ENCODE measurements around the gene ITGB4. TPM values are rescaled to one million over a fixed set of nuclear protein-coding genes. Genes with fewer than 3 reads are reported as not detected.
A peak's percentile ranks its signal among the peaks of the same experiment; 100 is the strongest.

The ITGB4 gene
- total and polyA plus RNA-seq, 9 of the 15 experiments (the other 6 are each of a cell fraction or from before 2014, with no cell fraction given) = 0.05 to 2.8 (median 0.76) TPM; not detected in 3

DNA sequence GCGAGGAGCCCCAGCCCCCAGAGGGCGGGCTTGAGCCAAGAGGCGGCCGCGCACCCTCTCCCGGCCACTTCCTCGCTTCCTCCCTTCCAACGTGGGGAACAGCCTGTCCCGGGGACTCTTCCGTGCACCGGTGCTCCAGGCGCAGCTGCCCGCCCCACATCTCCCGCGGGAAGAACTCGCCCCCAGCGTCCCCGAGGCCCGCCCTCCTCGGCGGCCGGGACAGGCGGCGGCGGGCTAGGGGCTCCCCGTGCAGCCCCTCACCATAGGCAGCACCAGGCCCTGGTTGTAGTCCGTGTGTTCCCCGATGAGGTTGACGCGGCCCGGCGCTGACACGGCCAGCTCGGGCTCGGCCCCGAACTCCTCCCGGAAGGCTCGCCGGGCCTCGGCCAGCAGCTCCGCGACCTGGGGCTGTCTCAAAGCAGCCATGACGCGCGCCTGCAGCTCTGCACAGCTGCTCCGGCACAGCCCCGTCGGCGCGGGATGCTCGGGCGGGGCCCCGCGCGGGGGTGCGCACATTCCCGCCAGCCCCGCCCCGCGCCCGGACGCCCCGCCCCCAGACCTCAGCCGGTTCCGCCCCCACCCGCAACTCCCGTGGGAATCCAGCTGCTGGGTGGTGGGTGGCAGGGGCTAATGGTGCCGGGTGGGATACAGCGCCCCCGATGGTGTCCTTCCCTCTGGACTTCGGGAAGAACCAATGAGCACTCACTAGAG lies 43.6 kb downstream of the ITGB4 start, which contains the start of gene GALK1:
Gene GALK1, minus strand, starts transcription at position 482 of the 711 bp plus-strand sequence. Its CDS starts 56 bp downstream, at position 426.
- Histone ChIP-seq H3K4me2 (ENCODE audit: insufficient read depth, low read length) (peak within 1 kb of the TSS; percentile 85), H3K79me2 (ENCODE audit: control insufficient read depth, insufficient read depth, low read length) (no peaks in the 10 kb centered on the region), H3K4me3 (peak within 1 kb of the TSS; percentile 74), H3K27me3 (ENCODE audit: control insufficient read depth in 2 of 2, insufficient read depth in 2 of 2, low read length in 2 of 2) (no peaks in the 10 kb centered on the region), H4K20me1 (replicated peaks; ENCODE audit: control insufficient read depth, insufficient read depth, low read length) (no peaks in the 10 kb centered on the region), H3K4me1 (replicated peaks in 1 of 2; ENCODE audit: control insufficient read depth in 2 of 2, insufficient read depth in 2 of 2, low read length in 2 of 2) (peaks cover 12 to 38% of the 10 kb centered on the region in 2 experiments), H3K27ac (ENCODE audit: extremely low read depth, low read depth, low read length) (peak within 1 kb of the TSS; percentile 59), H3K36me3 (ENCODE audit: control insufficient read depth, insufficient read depth, low read length) (no peaks in the 10 kb centered on the region), H2AFZ (ENCODE audit: low read depth, low read length) (peak within 1 kb of the TSS; percentile 92), H3K9me1 (ENCODE audit: control insufficient read depth, insufficient read depth, low read length) (peaks cover 4% of the 10 kb centered on the region), H3K9ac (ENCODE audit: insufficient read depth in 1 of 2, low read depth in 2 of 2, low read length in 2 of 2) (peak within 1 kb of the TSS; percentile 88 to 92), H3K9me3 (replicated peaks; ENCODE audit: control insufficient read depth, insufficient read depth, low read depth, low read length) (no peaks in the 10 kb centered on the region)
- CTCF ChIA-PET (ENCODE audit: low intra/inter-chr PET ratio) = interaction anchor here (1.0 to 1.9 kb wide), 4 partner anchors 63 to 240 kb away, joined by 3 to 5 read pairs (median 4); partner anchors contain the start of gene MRPL38
- POLR2A ChIA-PET = interaction anchor here (0.6 to 14.7 kb wide), 12 partner anchors 10 to 152 kb away, joined by 3 to 464 read pairs (median 3); partner anchors contain the start of gene WBP2
- FAIRE-seq (no peak), ATAC-seq (peak; percentile 95), DNase-seq (ENCODE audit: extremely low read depth in 1 of 4, low spot score in 3 of 4) (peak; percentile 85 to 92 (median 90))
- BruUV-seq (replicated peaks) = TSS peak; percentile 54
- in situ Hi-C loops (cut with MboI) (no loop called here), intact Hi-C loops (cut with micrococcal nuclease) (loop anchor here (5.0 kb wide), 1 partner anchor 82 kb away; no protein-coding TSS in a partner anchor)
- under 1% methylated on average over 29 of the region's 71 CpGs for WGBS (ENCODE audit: insufficient coverage, low coverage, missing lambda C conversion rate)
- TF ChIP-seq ILF3 (IDR thresholded peaks at IDR 0.05; ENCODE audit: borderline replicate concordance) (no peak), FOXK1 (CRISPR knock-in tag; IDR thresholded peaks at IDR 0.05; ENCODE audit: borderline replicate concordance) (no peak), KAT7 (CRISPR knock-in tag; IDR thresholded peaks at IDR 0.05; ENCODE audit: borderline replicate concordance) (peak; percentile 92; the same call in 1 of the 2 replicates), ZBTB1 (CRISPR knock-in tag; IDR thresholded peaks at IDR 0.05; ENCODE audit: borderline replicate concordance, low read depth) (no peak), ELF1 (tag; IDR thresholded peaks at IDR 0.05) (peak; percentile 58; the same call in 1 of the 2 replicates), PURB (CRISPR knock-in tag; IDR thresholded peaks at IDR 0.05; ENCODE audit: low read depth) (no peak), RBBP5 (IDR thresholded peaks at IDR 0.05; ENCODE audit: borderline replicate concordance, insufficient read depth, low read length, poor library complexity, severe bottlenecking) (peak; percentile 62), FOXK2 (conservative IDR thresholded peaks at IDR 0.05 in 1 of 2, IDR thresholded peaks at IDR 0.05 in 1 of 2; ENCODE audit: low read depth in 2 of 2) (no peak), POU5F1 (IDR thresholded peaks at IDR 0.05; ENCODE audit: borderline replicate concordance, low read depth, low read length, partially characterized antibody) (no peak), ZNF518B (CRISPR knock-in tag; IDR thresholded peaks at IDR 0.05) (no peak), ZNF175 (CRISPR knock-in tag; IDR thresholded peaks at IDR 0.05; ENCODE audit: low read depth) (peak; percentile 40; the same call in 1 of the 2 replicates), LCOR (CRISPR knock-in tag; IDR thresholded peaks at IDR 0.05) (no peak), STAT6 (CRISPR knock-in tag; IDR thresholded peaks at IDR 0.05) (peak; percentile 90; the same call in 1 of the 2 replicates), CXXC5 (CRISPR knock-in tag; IDR thresholded peaks at IDR 0.05) (peak; percentile 58)

Data from K562 (cell line).